ENCODE data around the gene NFATC1.
A peak's percentile ranks its signal among the peaks of the same experiment; 100 is the strongest.

Gene NFATC1

GRCh38 chr18:79434607-79435401, 39.1 kb downstream of the NFATC1 start:
- no peak for DNase-seq (ENCODE audit: low spot score)
- Mint-ChIP-seq H3K36me3 (ENCODE audit: low read depth) (peaks cover 5% of the 10 kb centered on the region), H3K9me3 (no peaks in the 10 kb centered on the region), H3K4me1 (ENCODE audit: low read depth) (peaks cover 7% of the 10 kb centered on the region), H3K27ac (no peak overlapping the region), H3K4me3 (no peak overlapping the region), H3K27me3 (ENCODE audit: low read depth) (no peaks in the 10 kb centered on the region)

- Mint-ChIP-seq H3K27me3 (ENCODE audit: low read depth) (no peaks in the 10 kb centered on the region), H3K4me1 (ENCODE audit: low read depth) (peaks cover 8% of the 10 kb centered on the region), H3K27ac (no peak overlapping the region), H3K36me3 (ENCODE audit: low read depth) (peaks cover 5% of the 10 kb centered on the region), H3K4me3 (no peak overlapping the region), H3K9me3 (no peaks in the 10 kb centered on the region)
- no peak for DNase-seq (ENCODE audit: low spot score)
Observed at GRCh38 chr18:79436556-79437275, 41.0 kb downstream of the NFATC1 start.

- Mint-ChIP-seq H3K36me3 (ENCODE audit: low read depth) (peaks cover 1% of the 10 kb centered on the region), H3K4me3 (no peak overlapping the region), H3K9me3 (no peaks in the 10 kb centered on the region), H3K27ac (no peak overlapping the region), H3K4me1 (ENCODE audit: low read depth) (peaks cover 11% of the 10 kb centered on the region), H3K27me3 (ENCODE audit: low read depth) (no peaks in the 10 kb centered on the region)
- no peak for DNase-seq (ENCODE audit: low spot score)
Observed at GRCh38 chr18:79438089-79438897, 42.6 kb downstream of the NFATC1 start.

GRCh38 chr18:79438898-79439627, 43.3 kb downstream of the NFATC1 start:
- Mint-ChIP-seq H3K27ac (no peak overlapping the region), H3K27me3 (ENCODE audit: low read depth) (no peaks in the 10 kb centered on the region), H3K36me3 (ENCODE audit: low read depth) (peaks cover 1% of the 10 kb centered on the region), H3K4me1 (ENCODE audit: low read depth) (peaks cover 11% of the 10 kb centered on the region), H3K4me3 (no peak overlapping the region), H3K9me3 (no peaks in the 10 kb centered on the region)
- DNase-seq (ENCODE audit: low spot score) = peak; percentile 19

- no peak for DNase-seq (ENCODE audit: low spot score)
- Mint-ChIP-seq H3K27ac (no peak overlapping the region), H3K36me3 (ENCODE audit: low read depth) (peaks cover 1% of the 10 kb centered on the region)
Observed at GRCh38 chr18:79439628-79440023, 43.9 kb downstream of the NFATC1 start.

GRCh38 chr18:79440316-79441110, 44.8 kb downstream of the NFATC1 start:
- Mint-ChIP-seq H3K4me1 (ENCODE audit: low read depth) (peaks cover 11% of the 10 kb centered on the region), H3K4me3 (no peak overlapping the region), H3K36me3 (ENCODE audit: low read depth) (peaks cover 4% of the 10 kb centered on the region), H3K27me3 (ENCODE audit: low read depth) (no peaks in the 10 kb centered on the region), H3K27ac (no peak overlapping the region), H3K9me3 (no peaks in the 10 kb centered on the region)
- DNase-seq (ENCODE audit: low spot score) = no peak

More at GRCh38 chr18:79439628-79440023, 43.9 kb downstream of the NFATC1 start:
- Mint-ChIP-seq H3K4me1 (ENCODE audit: low read depth) (peaks cover 11% of the 10 kb centered on the region), H3K9me3 (no peaks in the 10 kb centered on the region), H3K27me3 (ENCODE audit: low read depth) (no peaks in the 10 kb centered on the region), H3K4me3 (no peak overlapping the region)

- no peak overlapping the region for H3K4me3 Mint-ChIP-seq
- H3K27ac Mint-ChIP-seq = no peak overlapping the region
- H3K9me3 Mint-ChIP-seq = no peaks in the 10 kb centered on the region
- H3K36me3 Mint-ChIP-seq (ENCODE audit: low read depth) = peaks cover 2% of the 10 kb centered on the region
- H3K27me3 Mint-ChIP-seq (ENCODE audit: low read depth) = no peaks in the 10 kb centered on the region
- H3K4me1 Mint-ChIP-seq (ENCODE audit: low read depth) = peaks cover 13% of the 10 kb centered on the region
- DNase-seq (ENCODE audit: low spot score) = no peak
Observed at GRCh38 chr18:79441420-79441819, 45.7 kb downstream of the NFATC1 start.

- Mint-ChIP-seq H3K27ac (no peak overlapping the region), H3K4me3 (no peak overlapping the region), H3K9me3 (no peaks in the 10 kb centered on the region), H3K36me3 (ENCODE audit: low read depth) (peaks cover 4% of the 10 kb centered on the region), H3K27me3 (ENCODE audit: low read depth) (no peaks in the 10 kb centered on the region), H3K4me1 (ENCODE audit: low read depth) (peaks cover 15% of the 10 kb centered on the region)
- peak; percentile 21 for DNase-seq (ENCODE audit: low spot score)
Observed at GRCh38 chr18:79442508-79443221, 46.9 kb downstream of the NFATC1 start.

GRCh38 chr18:79445221-79445620, 49.5 kb downstream of the NFATC1 start:
- Mint-ChIP-seq H3K27me3 (ENCODE audit: low read depth) (no peaks in the 10 kb centered on the region), H3K4me3 (no peak overlapping the region), H3K27ac (no peak overlapping the region), H3K4me1 (ENCODE audit: low read depth) (peaks cover 7% of the 10 kb centered on the region), H3K9me3 (no peaks in the 10 kb centered on the region), H3K36me3 (ENCODE audit: low read depth) (peaks cover 14% of the 10 kb centered on the region)
- DNase-seq (ENCODE audit: low spot score) = no peak

- H3K4me3 Mint-ChIP-seq = no peak overlapping the region
- no peaks in the 10 kb centered on the region for H3K9me3 Mint-ChIP-seq
- H3K36me3 Mint-ChIP-seq (ENCODE audit: low read depth) = peaks cover 14% of the 10 kb centered on the region
- H3K27ac Mint-ChIP-seq = no peak overlapping the region
- H3K4me1 Mint-ChIP-seq (ENCODE audit: low read depth) = peaks cover 7% of the 10 kb centered on the region
- no peaks in the 10 kb centered on the region for H3K27me3 Mint-ChIP-seq (ENCODE audit: low read depth)
- DNase-seq (ENCODE audit: low spot score) = no peak
Observed at GRCh38 chr18:79445696-79446561, 50.2 kb downstream of the NFATC1 start.

- no peaks in the 10 kb centered on the region for H3K27me3 Mint-ChIP-seq (ENCODE audit: low read depth)
- no peaks in the 10 kb centered on the region for H3K9me3 Mint-ChIP-seq
- peaks cover 7% of the 10 kb centered on the region for H3K4me1 Mint-ChIP-seq (ENCODE audit: low read depth)
- no peak overlapping the region for H3K4me3 Mint-ChIP-seq
- no peak overlapping the region for H3K27ac Mint-ChIP-seq
- DNase-seq (ENCODE audit: low spot score) = no peak
- peaks cover 17% of the 10 kb centered on the region for H3K36me3 Mint-ChIP-seq (ENCODE audit: low read depth)
Observed at GRCh38 chr18:79446931-79447330, 51.2 kb downstream of the NFATC1 start.
